Effector CD4-positive, alpha-beta T cell (primary cell): Measurements from ENCODE around the gene KIF25.

Experiments used
- DNase-seq: peaks from one replicate; pipeline ENCODE4 v3.0.0-alpha.2; 2020

Gene KIF25

GRCh38 chr6:168039301-168039700, 41.8 kb downstream of the KIF25 start:
- DNase-seq: no peak

DNA sequence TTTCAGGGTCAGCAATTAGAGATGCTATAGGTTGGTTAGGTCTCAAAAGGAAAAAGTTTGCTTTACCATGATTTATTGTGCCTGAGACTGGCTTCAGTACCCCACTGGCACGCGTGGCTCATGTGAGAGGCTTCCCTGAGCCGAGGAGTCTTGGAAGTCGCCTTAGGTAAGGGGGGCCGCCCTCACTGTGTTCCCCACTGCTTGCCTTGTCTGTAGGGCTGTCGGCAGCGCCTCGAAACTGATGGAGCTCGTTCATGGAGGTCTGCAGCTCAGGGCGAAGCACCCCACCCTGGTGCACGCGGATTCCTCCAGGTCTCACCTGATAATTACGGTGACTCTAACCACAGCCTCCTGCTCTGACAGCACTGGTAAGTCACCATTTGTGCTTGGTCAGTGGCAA, 42.4 kb downstream of the KIF25 start:
- DNase-seq: no peak

DNA sequence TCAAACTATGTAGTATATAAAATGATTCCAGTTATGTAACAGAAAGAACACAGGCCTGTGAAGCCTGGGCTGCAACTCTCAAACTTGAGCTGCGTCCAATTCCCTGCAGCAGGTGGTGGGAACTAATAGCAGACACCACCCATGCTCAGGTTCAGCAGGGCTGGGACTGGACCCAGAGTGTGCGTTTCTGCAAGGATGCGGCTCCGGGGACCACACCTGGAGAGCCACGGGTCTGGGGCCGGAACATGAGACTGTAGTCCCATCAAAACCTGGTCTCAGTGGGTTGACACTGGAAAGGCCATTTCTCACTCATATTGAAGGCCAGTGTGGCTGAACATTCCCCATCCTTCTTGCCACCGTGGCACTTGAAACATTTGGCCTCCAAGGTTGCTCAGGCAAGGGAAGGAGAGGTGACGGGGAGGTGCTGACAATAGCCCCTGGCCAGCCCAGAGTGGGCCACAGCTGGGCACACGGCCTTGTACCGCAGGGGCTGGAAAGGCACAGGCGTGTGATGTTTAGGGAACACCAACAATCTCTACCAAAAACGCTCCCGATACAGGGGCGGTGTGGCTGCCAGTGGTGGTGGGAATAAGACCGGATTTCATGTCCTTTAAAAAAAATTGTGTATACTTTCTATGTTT, 43.5 kb downstream of the KIF25 start:
- no peak for DNase-seq

DNA sequence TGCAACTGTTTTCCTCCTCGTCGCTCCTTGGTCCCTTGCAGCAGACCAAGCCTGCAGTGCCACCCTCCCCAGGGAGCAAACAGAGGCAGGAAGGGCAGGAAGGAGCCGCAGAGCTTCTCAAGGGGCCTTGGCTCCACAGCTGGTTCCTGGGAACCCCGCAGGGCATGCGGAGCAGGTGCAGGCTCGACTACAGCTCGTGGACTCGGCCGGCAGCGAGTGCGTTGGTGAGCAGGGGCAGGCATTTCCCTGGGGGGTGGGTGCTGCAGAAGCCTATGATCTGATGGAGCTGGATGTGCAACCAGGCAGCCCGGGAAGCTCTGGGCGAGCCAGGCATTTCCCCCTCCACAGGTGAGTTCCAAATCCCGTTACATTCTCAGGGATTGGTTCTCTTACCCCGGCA, 44.5 kb downstream of the KIF25 start:
- DNase-seq: no peak

DNA sequence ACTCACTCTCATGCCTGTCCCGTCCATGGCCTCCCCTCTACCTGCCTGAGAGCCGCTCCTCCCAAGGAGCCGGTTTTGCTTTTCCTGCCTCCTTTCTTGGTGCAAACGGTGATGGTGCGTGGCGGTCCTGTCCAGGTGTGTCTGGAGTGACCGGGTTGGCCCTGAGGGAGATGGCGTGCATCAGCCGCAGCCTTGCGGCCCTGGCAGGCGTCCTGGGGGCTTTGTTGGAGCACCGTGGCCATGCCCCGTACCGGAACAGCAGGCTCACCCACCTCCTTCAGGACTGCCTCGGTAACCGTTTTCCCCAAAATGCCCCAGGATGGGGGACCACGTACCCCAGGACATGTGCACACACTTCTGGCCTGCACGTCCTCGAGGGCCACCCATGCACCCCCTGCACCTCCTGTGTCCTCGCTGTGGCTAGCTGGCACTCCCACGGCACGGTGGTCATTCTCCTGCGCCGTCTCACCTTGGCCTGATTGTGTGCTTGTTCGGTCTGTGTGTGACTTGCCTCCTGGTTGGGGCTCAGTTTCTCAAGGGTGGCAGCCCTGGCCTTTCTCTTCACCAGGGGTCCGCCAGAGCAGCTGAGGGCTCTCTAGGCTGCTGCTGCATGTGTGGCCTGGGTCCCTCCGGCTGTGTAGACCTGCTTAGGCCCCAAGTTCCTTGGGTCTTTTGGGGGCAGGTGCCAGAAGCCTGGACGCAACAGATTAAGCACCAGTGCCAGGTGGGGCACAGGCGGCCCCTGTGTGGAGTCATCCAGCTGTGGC, 45.1 kb downstream of the KIF25 start:
- DNase-seq: no peak

DNA sequence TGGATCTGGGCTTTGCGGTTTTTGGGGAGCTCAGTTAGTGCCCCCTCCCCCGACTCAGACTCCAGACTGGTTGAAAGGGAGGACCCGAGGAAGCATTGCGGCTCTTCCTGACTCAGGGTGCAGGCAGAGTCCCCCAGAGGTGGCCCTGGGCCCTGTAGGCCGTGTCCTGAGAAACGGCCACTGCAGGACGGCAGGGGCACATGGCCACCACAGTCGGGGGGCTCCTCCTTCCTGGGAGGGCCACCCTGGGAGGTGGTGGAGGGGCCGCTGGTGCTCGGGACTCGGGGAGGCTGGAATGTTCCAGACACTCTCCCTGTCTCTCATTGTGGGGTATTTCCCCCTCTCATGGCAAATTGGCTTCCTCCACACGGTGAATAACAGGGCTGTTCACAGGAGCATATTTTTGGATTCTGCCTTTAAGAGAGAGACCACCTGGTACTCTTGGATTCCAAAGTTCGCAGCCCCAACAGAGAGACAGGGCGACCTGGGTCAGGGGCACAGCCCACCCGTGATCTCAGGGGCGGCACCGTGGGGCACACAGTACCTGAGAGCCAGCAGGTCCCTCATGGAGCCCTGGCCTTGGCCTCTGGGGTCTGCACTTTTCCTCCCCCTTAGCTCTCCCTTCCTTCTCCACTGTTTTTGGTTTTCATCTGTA, 45.8 kb downstream of the KIF25 start:
- no peak for DNase-seq

- DNase-seq: no peak
These were observed 46.5 kb downstream of the KIF25 start for GRCh38 chr6:168043848-168044415.

DNA sequence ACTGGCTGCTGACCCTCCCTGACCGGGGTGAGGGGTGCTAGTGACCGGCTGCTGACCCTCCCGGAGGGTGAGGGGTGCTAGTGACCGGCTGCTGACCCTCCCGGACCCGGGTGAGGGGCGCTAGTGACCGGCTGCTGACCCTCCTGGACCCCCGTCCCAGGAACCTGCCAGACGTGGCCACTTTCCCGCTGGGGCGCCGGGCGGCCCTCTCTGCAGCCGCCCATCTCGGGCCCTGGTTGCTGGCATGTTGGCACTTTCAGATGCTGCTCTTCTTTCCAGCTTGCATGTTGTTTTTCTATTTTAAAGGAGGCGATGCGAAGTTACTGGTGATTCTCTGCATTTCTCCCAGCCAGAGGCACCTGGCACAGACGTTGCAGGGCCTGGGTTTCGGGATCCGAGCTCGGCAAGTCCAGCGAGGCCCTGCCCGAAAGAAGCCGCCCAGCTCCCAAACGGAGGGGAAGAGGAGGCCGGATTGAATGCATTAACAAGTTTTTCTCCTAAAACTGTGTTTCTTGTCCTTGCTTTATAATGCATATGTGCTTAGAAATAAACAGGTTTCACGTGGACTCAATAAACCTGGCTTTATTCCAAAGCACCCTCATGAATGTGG, 47.2 kb downstream of the KIF25 start:
- DNase-seq: no peak

DNA sequence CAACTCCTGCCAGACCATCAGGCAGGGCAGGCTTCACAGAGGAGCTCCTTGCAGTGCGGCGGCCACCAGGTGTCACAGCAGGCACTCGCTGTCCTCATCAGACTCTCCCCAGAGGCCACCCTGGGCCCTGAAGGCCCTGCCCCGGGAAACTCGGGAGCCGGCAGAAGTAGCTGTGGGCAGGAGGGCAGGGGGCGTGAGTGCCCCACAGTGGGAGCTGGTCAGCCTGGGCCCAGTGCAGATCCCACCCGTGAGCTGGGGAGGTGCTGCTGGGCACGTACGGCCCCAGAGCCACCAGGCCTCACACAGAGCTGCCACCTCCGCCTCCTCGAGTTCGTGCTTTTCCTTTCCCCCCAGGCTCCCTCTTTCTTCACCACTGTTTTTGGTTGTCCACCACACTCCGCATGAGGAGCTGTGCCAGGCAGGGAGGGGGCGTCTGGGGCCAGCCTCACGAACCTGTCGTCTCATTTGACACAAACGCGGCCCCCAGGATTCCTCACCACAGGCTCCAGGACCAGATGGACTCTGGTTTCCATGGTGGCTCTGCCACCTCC, 47.7 kb downstream of the KIF25 start:
- no peak for DNase-seq

DNA sequence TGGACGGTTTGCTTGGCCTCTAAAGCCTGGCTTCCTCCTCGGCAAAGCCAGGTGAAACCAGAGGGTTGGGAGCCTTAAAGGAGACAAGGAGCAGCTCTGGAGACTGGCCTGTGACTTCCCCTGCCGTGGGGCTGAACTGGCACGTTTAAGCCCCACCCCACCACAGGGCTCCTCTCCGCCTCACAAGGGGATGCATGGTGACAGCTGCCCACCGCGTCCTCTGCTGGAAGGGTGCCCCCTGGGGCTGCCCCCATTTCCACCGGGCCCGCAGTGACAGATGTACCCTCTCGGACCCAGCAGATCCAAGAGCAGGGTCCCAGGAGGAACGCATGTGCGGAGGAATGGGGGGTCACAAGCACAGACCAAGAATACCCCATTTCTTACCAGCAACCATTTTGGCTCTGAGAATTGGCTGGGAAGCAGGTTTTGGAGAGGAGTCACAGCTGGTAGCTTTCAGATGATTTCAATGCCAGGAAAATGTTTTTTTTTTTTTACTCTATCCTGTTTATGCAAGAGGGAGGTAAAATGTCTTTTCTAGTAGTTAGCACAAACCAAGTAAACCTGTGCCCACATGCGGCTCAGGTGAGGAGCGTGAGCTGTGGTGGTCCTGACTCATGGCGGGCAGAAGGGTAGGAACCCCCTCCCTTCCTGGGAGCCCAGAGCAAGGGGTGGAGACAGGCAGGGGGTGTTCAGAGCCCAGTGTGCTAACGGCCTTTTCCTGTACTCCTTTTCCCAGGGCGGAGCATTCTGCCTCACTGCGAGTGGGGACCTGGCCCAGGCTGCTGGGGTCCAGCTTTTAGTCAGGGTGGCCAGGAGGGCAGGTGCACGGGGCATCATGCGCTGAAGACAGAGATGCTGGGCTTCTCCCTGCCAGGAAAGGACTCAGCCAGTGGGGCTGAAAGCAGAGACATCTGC, 48.5 kb downstream of the KIF25 start:
- DNase-seq: no peak

- no peak for DNase-seq
These were observed 49.2 kb downstream of the KIF25 start for GRCh38 chr6:168046696-168047095.

GRCh38 chr6:168047841-168048723, 50.6 kb downstream of the KIF25 start:
- no peak for DNase-seq

GRCh38 chr6:168048724-168049025, 51.2 kb downstream of the KIF25 start:
- no peak for DNase-seq

GRCh38 chr6:168049277-168049676, 51.8 kb downstream of the KIF25 start:
- DNase-seq: no peak

DNA sequence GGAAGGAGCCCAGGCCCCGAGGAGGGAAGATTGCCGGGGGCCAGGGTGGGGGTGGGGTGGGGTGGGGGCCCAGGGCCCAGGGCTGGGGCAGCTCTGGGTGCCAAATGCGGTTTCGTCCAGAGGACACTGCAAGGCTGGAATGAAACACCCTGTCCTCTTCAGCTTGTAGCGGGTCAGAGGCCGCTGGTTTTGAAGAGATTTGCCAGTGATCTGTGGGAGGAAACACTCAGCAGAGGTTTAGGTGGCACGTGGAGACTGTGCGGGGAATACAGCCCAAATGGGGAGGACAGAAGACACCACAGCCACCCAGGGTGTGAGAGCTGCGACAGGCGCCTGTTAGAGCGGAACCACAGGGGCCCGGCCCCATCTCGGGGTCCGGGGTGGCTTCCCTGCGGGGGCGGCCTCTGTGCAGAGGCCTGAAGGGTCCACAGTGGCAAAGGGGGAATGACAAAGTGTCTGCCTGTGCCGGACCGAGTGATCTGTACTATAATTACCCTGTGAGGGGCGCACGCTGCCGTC, 52.3 kb downstream of the KIF25 start:
- DNase-seq: no peak

- no peak for DNase-seq
These were observed 52.9 kb downstream of the KIF25 start for GRCh38 chr6:168050225-168050880.

GRCh38 chr6:168050881-168051586, 53.6 kb downstream of the KIF25 start:
- DNase-seq: no peak

DNA sequence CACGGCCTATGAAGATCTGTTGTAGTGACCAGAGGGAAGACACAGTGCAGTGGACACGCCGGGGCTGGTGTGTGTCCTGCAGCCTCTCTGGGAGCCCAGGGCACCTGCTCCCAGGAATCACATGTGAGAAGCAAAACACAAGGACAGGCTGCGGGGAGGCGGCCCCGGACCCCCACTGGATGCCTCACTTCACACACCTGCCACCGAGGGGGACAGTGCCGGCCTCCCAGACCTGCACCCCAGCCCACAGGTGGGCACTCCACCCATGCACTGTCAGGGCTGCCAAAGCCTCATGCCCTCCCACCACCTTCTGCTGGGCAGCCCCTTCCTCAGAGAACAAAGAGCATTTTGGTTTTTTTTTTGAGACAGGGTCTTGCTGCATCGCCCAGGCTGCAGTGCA, 54.2 kb downstream of the KIF25 start:
- no peak for DNase-seq

GRCh38 chr6:168052291-168052891, 54.9 kb downstream of the KIF25 start:
- no peak for DNase-seq
